Measurements from ENCODE around the gene MARVELD3.
"Not testable (repeated sequence)": the region's sequence is repeated elsewhere in the genome, so short reads cannot be mapped to it uniquely, and the experiment has no call there.

MARVELD3 gene

GRCh38 chr16:71681360-71681759, 55.4 kb downstream of the MARVELD3 start:
- Histone ChIP-seq H3K9me3 (ENCODE audit: severe bottlenecking) (no peaks in the 10 kb centered on the region), H3K4me3 (ENCODE audit: severe bottlenecking) (no peak overlapping the region), H3K36me3 (ENCODE audit: low read depth) (peaks cover 54% of the 10 kb centered on the region), H3K27me3 (ENCODE audit: insufficient read depth, poor library complexity, severe bottlenecking) (no peaks in the 10 kb centered on the region), H3K27ac (ENCODE audit: poor library complexity, severe bottlenecking) (no peak overlapping the region), H3K4me1 (ENCODE audit: insufficient read depth, poor library complexity, severe bottlenecking) (no peaks in the 10 kb centered on the region)
- ATAC-seq (ENCODE audit: low read depth) (no peak), DNase-seq (ENCODE audit: low spot score) (no peak)
- TF ChIP-seq CTCF (IDR thresholded peaks at IDR 0.05; ENCODE audit: poor library complexity, severe bottlenecking) = no peak

- H3K4me1 ChIP-seq (ENCODE audit: insufficient read depth, poor library complexity, severe bottlenecking); ATAC-seq (ENCODE audit: low read depth); DNase-seq (ENCODE audit: low spot score); H3K27me3 ChIP-seq (ENCODE audit: insufficient read depth, poor library complexity, severe bottlenecking); H3K27ac ChIP-seq (ENCODE audit: poor library complexity, severe bottlenecking); H3K9me3 ChIP-seq (ENCODE audit: severe bottlenecking); H3K4me3 ChIP-seq (ENCODE audit: severe bottlenecking): not testable (repeated sequence)
- peaks cover 51% of the 10 kb centered on the region for H3K36me3 ChIP-seq (ENCODE audit: low read depth)
These were observed 58.3 kb downstream of the MARVELD3 start for GRCh38 chr16:71684280-71684679.

Measured in RWPE2 (cell line).